ENCODE data around the gene ATG5.
A peak's percentile ranks its signal among the peaks of the same experiment; 100 is the strongest.

Gene ATG5

GRCh38 chr6:106215608-106216007, 110.0 kb downstream of the ATG5 start:
- no peak for FAIRE-seq

GRCh38 chr6:106214531-106214930, 111.0 kb downstream of the ATG5 start:
- FAIRE-seq, result peak; percentile 45

GRCh38 chr6:106213660-106214289, 111.8 kb downstream of the ATG5 start:
- FAIRE-seq, result peak; percentile 37

- FAIRE-seq, result no peak
Observed at GRCh38 chr6:106212576-106212975, 113.0 kb downstream of the ATG5 start.

GRCh38 chr6:106206905-106207304, 118.7 kb downstream of the ATG5 start:
- no peak for FAIRE-seq

GRCh38 chr6:106204961-106205360, 120.6 kb downstream of the ATG5 start:
- FAIRE-seq, result no peak

GRCh38 chr6:106199998-106200397, 125.6 kb downstream of the ATG5 start:
- no peak for FAIRE-seq

- FAIRE-seq, result no peak
Observed at GRCh38 chr6:106199331-106199730, 126.2 kb downstream of the ATG5 start.

- FAIRE-seq, result no peak
Observed at GRCh38 chr6:106197441-106197840, 128.1 kb downstream of the ATG5 start.

GRCh38 chr6:106194949-106195921, 130.3 kb downstream of the ATG5 start:
- FAIRE-seq, result no peak

GRCh38 chr6:106192824-106193223, 132.7 kb downstream of the ATG5 start:
- FAIRE-seq, result no peak

GRCh38 chr6:106188104-106188794, 137.3 kb downstream of the ATG5 start:
- FAIRE-seq, result no peak

- FAIRE-seq, result no peak
Observed at GRCh38 chr6:106187424-106187982, 138.1 kb downstream of the ATG5 start.

- no peak for FAIRE-seq
Observed at GRCh38 chr6:106186714-106187113, 138.8 kb downstream of the ATG5 start.

- no peak for FAIRE-seq
Observed at GRCh38 chr6:106186172-106186571, 139.4 kb downstream of the ATG5 start.

GRCh38 chr6:106185615-106186014, 139.9 kb downstream of the ATG5 start:
- no peak for FAIRE-seq

GRCh38 chr6:106184629-106185028, 140.9 kb downstream of the ATG5 start:
- FAIRE-seq, result no peak

GRCh38 chr6:106183430-106183829, 142.1 kb downstream of the ATG5 start:
- FAIRE-seq, result no peak

- no peak for FAIRE-seq
Observed at GRCh38 chr6:106182455-106182854, 143.1 kb downstream of the ATG5 start.

GRCh38 chr6:106181664-106182418, 143.7 kb downstream of the ATG5 start:
- FAIRE-seq, result no peak

GRCh38 chr6:106180208-106180607, 145.4 kb downstream of the ATG5 start:
- no peak for FAIRE-seq

GRCh38 chr6:106178900-106179299, 146.7 kb downstream of the ATG5 start:
- FAIRE-seq, result no peak

Measured in endometrium (tissue), 2 donors.